K562 (cell line): ENCODE measurements around the gene CTSS. TPM values are rescaled to one million over a fixed set of nuclear protein-coding genes. Genes with fewer than 3 reads are reported as not detected.

ENCODE experiments used
- ATAC-seq: fragments of 200-7000 bp; cut with Tn5 transposase; 3 replicates; pipeline ENCODE4 v1.9.1; 2020; ENCODE audit warnings: moderate library complexity
- BruUV-seq: library from RNA; stranded (reverse); fragments of 400-500 nt; replicated peaks from 2 replicates; lab custom pipeline; 2021; lab: Mats Ljungman, UMichigan
- CTCF ChIA-PET: fragments of 300-600 bp; formaldehyde crosslinking; extraction: SDS; loops from one replicate; lab custom pipeline; 2021; ENCODE audit warnings: low intra/inter-chr PET ratio; lab: Yijun Ruan, JAX
- POLR2A ChIA-PET: fragments of 300-600, 350-650 bp; sonication (Branson Sonifier 250); formaldehyde crosslinking; extraction: SDS; loops from one replicate; lab custom pipeline; 2021; ENCODE audit warnings: antibody characterized with exemption, inconsistent platforms; lab: Yijun Ruan, JAX
- DNase-seq, 4 experiments: peaks; one replicate each; pipeline versions ENCODE4 v3.0.0 to v3.0.0-alpha.2; 2011 to 2018; ENCODE audit warnings: low spot score in 3 of 4, mixed read lengths in 3 of 4; ENCODE audit errors: extremely low read depth in 1 of 4
- FAIRE-seq: peaks from 2 replicates; lab custom pipeline; 2011; peaks lifted over from hg19 to GRCh38; lab: Jason Lieb, UNC
- H2AFZ ChIP-seq: 2 replicates; pipeline ENCODE4 v1.6.0; 2011; ENCODE audit warnings: low read depth, low read length, control low read depth, inconsistent platforms
- H3K27ac ChIP-seq: fragments of 200-600 bp; 3 replicates; pipeline ENCODE4 v1.8.0; 2011; ENCODE audit warnings: low read depth, mild to moderate bottlenecking, control low read depth, inconsistent platforms, low read length, moderate library complexity, mixed read lengths; ENCODE audit errors: extremely low read depth
- H3K27me3 ChIP-seq, 2 experiments: fragments of 300-600 bp in 1 of 2; 2 replicates in 1 of 2; 3 replicates in 1 of 2; pipeline versions ENCODE4 v1.6.0 to v1.8.0; 2011; ENCODE audit warnings: inconsistent platforms in 2 of 2, low read length in 2 of 2, mild to moderate bottlenecking in 1 of 2, mixed read lengths in 1 of 2, moderate library complexity in 1 of 2; ENCODE audit not compliant: control insufficient read depth in 2 of 2, insufficient read depth in 2 of 2
- H3K36me3 ChIP-seq: fragments of 300-600 bp; 3 replicates; pipeline ENCODE4 v1.8.0; 2011; ENCODE audit warnings: mild to moderate bottlenecking, low read length, inconsistent platforms; ENCODE audit not compliant: control insufficient read depth, insufficient read depth
- H3K4me1 ChIP-seq, 2 experiments: fragments of 200-600 bp in 1 of 2; replicated peaks in 1 of 2; 2 replicates in 1 of 2; 3 replicates in 1 of 2; pipeline versions ENCODE4 v1.5.1 to v1.8.0; 2011; ENCODE audit warnings: inconsistent platforms in 2 of 2, low read length in 2 of 2, mild to moderate bottlenecking in 1 of 2, mixed read lengths in 1 of 2, moderate library complexity in 1 of 2; ENCODE audit not compliant: control insufficient read depth in 2 of 2, insufficient read depth in 2 of 2
- H3K4me2 ChIP-seq: 2 replicates; pipeline ENCODE4 v1.6.1; 2011; ENCODE audit warnings: low read length, control low read depth, inconsistent platforms, mixed read lengths; ENCODE audit not compliant: insufficient read depth
- H3K4me3 ChIP-seq: fragments of 200-600 bp; sonication (generic), shearing (Covaris generic); 2 replicates; pipeline ENCODE4 v1.5.1; 2016; ENCODE audit warnings: control low read depth, inconsistent platforms
- H3K79me2 ChIP-seq: fragments of 200-600 bp; 3 replicates; pipeline ENCODE4 v1.8.0; 2011; ENCODE audit warnings: low read length, inconsistent platforms; ENCODE audit not compliant: control insufficient read depth, insufficient read depth
- H3K9ac ChIP-seq, 2 experiments: 2 replicates each; pipeline versions ENCODE4 v1.6.0 to v1.6.1; 2011; ENCODE audit warnings: low read depth in 2 of 2, low read length in 2 of 2, control low read depth in 1 of 2, inconsistent platforms in 1 of 2, mild to moderate bottlenecking in 1 of 2, mixed read lengths in 1 of 2; ENCODE audit not compliant: insufficient read depth in 1 of 2
- H3K9me1 ChIP-seq: one replicate; pipeline ENCODE4 v1.6.0; 2011; ENCODE audit warnings: inconsistent platforms, mild to moderate bottlenecking, low read length, moderate library complexity; ENCODE audit not compliant: control insufficient read depth, insufficient read depth
- H3K9me3 ChIP-seq: replicated peaks from 2 replicates; pipeline ENCODE4 v1.5.1; 2011; ENCODE audit warnings: low read depth, low read length, inconsistent platforms; ENCODE audit not compliant: control insufficient read depth, insufficient read depth
- H4K20me1 ChIP-seq: replicated peaks from 2 replicates; pipeline ENCODE4 v1.6.1; 2011; ENCODE audit warnings: low read length, inconsistent platforms, mixed read lengths; ENCODE audit not compliant: control insufficient read depth, insufficient read depth
- BMI1 ChIP-seq: fragments of 150-350 bp; IDR thresholded peaks from 2 replicates; pipeline ENCODE4 v1.6.1; 2014; ENCODE audit warnings: low read length
- CC2D1A ChIP-seq: fragments of 450-650 bp; IDR thresholded peaks from 2 replicates; pipeline ENCODE4 v1.6.1; 2017; ENCODE audit warnings: mild to moderate bottlenecking
- ERF ChIP-seq: fragments of 450-650 bp; formaldehyde crosslinking; IDR thresholded peaks from 2 replicates; pipeline ENCODE4 v1.4.0; 2020; ENCODE audit warnings: mild to moderate bottlenecking, mixed read lengths
- KAT2B ChIP-seq: IDR thresholded peaks from one replicate; pipeline ENCODE4 v1.6.1; 2012; ENCODE audit warnings: low read depth, mild to moderate bottlenecking, control low read depth, inconsistent platforms, low read length, moderate library complexity
- NFE2 ChIP-seq: IDR thresholded peaks from 2 replicates; pipeline ENCODE4 v1.6.1; 2014; ENCODE audit warnings: antibody characterized with exemption, low read depth
- ZNF134 ChIP-seq: fragments of 250-450 bp; sonication (Bioruptor Pico); conservative IDR thresholded peaks from 2 replicates; pipeline ENCODE4 v1.4.0; 2020
- WGBS: fragments of 100-300 bp; shearing (Covaris generic); methylation state at CpG from one replicate; pipeline ENCODE4 v1.1.6; 2016; ENCODE audit warnings: low coverage, mixed read lengths; ENCODE audit not compliant: insufficient coverage; ENCODE audit errors: missing lambda C conversion rate; 5-methylcytosine and 5-hydroxymethylcytosine counted together
- in situ Hi-C: fragments of 300-500 bp; cut with MboI; formaldehyde crosslinking; loops from 4 replicates; pipeline ENCODE4 v1.15.0; 2018; ENCODE audit warnings: inconsistent platforms, mixed read lengths
- intact Hi-C: fragments of 100-400 bp; cut with micrococcal nuclease; formaldehyde crosslinking; loops from 2 replicates; pipeline ENCODE4 v1.14.2; 2022
- polyA plus RNA-seq, 8 experiments: library from polyadenylated mRNA; depleted of rRNA in 4 of 8; stranded (reverse) in 5 of 8; unstranded in 3 of 8; fragments of >200 nt; fragmentation: Nextera tagmentation in 2 of 8; fragmentation: Illumina TruSeq in 1 of 8; extraction: Ambion mirVana in 2 of 8; extraction: Trizol in 1 of 8; gene quantifications; 2 replicates each; pipeline versions ENCODE4 v1.2.1 to v1.2.3, GENCODE V29; 2011 to 2014; ENCODE audit warnings: inconsistent platforms in 1 of 8, missing spikeins in 1 of 8
- total RNA-seq, 7 experiments: library from RNA; depleted of rRNA in 6 of 7; stranded (reverse); fragments of >200 nt in 6 of 7; fragmentation: Illumina TruSeq in 2 of 7; extraction: Trizol in 2 of 7; gene quantifications; 2 replicates each; pipeline versions ENCODE4 v1.2.1 to v1.2.3, GENCODE V29; 2011 to 2021; ENCODE audit warnings: low replicate concordance in 1 of 7
- TF ChIP-seq, protein P1 (sequence below): sonication (generic); formaldehyde crosslinking; IDR thresholded peaks from 2 replicates; pipeline ENCODE4 v1.8.1; 2023; ENCODE audit warnings: mild to moderate bottlenecking, missing genetic modification reagents
- TF ChIP-seq, protein P2 (sequence below): sonication (generic); formaldehyde crosslinking; IDR thresholded peaks from 2 replicates; pipeline ENCODE4 v1.8.0; 2022; ENCODE audit warnings: mild to moderate bottlenecking, missing genetic modification reagents
- TF ChIP-seq, protein P3 (sequence below): fragments of 450-650 bp; IDR thresholded peaks from 2 replicates; pipeline ENCODE4 v1.6.1; 2016; ENCODE audit warnings: mild to moderate bottlenecking
- TF ChIP-seq, protein P4 (sequence below), 2 experiments: fragments of 450-650 bp in 1 of 2; sonication (generic) in 1 of 2; formaldehyde crosslinking in 1 of 2; IDR thresholded peaks in 1 of 2; conservative IDR thresholded peaks in 1 of 2; 2 replicates each; pipeline versions ENCODE4 v1.6.1 to v1.8.1; 2016 to 2023; ENCODE audit warnings: mild to moderate bottlenecking in 2 of 2, moderate library complexity in 2 of 2, inconsistent platforms in 1 of 2, missing genetic modification reagents in 1 of 2
- TF ChIP-seq, protein P5 (sequence below), 3 experiments: fragments of 200-800 bp in 1 of 3; sonication (Bioruptor generic) in 1 of 3; sonication (generic) in 1 of 3; formaldehyde crosslinking in 1 of 3; IDR thresholded peaks; 2 replicates each; pipeline versions ENCODE4 v1.6.1 to v1.8.0; 2016 to 2022; ENCODE audit warnings: mild to moderate bottlenecking in 2 of 3, missing compliant biosample characterization in 2 of 3, missing genetic modification characterization in 2 of 3, missing genetic modification reagents in 1 of 3

The CTSS gene
- total and polyA plus RNA-seq, 9 of the 15 experiments (the other 6 are each of a cell fraction or from before 2014, with no cell fraction given) = 8.6 to 24.9 (median 10.3) TPM

DNA sequence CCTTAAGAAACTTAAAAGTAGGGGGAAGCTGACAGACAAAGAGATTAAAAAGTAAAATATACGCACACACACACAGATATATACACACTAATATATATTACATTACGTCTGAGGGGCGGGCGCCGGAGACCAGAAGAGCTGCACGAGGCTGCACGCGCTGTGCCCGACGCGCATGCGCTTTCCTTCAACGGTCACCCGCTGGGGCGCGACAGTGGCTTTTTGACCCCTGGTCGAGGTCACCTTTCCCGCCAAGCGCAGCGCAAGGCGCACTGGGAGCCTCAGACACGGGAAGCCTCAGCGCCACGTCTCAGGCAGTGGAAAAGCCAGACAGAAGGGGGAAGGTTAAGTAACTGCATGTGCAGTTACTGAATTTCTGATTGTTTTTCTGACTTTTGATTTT is 44.9 kb downstream of the CTSS start, which contains the start of gene HORMAD1:
HORMAD1 (minus strand) TSS at position 193 of the 400 bp plus-strand sequence. CDS start 1,390 bp downstream, outside the sequence.
- no peak for DNase-seq
- in situ Hi-C loops = no loop called here

More for the DNA sequence above, 44.9 kb downstream of the CTSS start, which contains the start of gene HORMAD1:
- TF ChIP-seq BMI1 (no peak), NFE2 (no peak), ZNF134 (CRISPR knock-in tag) (no peak), CC2D1A (0 out of 2 replicates have a peak, but pooled peaks have one; percentile 22), KAT2B (no peak), ERF (no peak)
- TF ChIP-seq, protein P1, sequence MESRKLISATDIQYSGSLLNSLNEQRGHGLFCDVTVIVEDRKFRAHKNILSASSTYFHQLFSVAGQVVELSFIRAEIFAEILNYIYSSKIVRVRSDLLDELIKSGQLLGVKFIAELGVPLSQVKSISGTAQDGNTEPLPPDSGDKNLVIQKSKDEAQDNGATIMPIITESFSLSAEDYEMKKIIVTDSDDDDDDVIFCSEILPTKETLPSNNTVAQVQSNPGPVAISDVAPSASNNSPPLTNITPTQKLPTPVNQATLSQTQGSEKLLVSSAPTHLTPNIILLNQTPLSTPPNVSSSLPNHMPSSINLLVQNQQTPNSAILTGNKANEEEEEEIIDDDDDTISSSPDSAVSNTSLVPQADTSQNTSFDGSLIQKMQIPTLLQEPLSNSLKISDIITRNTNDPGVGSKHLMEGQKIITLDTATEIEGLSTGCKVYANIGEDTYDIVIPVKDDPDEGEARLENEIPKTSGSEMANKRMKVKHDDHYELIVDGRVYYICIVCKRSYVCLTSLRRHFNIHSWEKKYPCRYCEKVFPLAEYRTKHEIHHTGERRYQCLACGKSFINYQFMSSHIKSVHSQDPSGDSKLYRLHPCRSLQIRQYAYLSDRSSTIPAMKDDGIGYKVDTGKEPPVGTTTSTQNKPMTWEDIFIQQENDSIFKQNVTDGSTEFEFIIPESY = peak; percentile 98
- TF ChIP-seq, protein P2, sequence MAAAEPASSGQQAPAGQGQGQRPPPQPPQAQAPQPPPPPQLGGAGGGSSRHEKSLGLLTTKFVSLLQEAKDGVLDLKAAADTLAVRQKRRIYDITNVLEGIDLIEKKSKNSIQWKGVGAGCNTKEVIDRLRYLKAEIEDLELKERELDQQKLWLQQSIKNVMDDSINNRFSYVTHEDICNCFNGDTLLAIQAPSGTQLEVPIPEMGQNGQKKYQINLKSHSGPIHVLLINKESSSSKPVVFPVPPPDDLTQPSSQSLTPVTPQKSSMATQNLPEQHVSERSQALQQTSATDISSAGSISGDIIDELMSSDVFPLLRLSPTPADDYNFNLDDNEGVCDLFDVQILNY (CRISPR knock-in tag) = no peak
- TF ChIP-seq, protein P3, sequence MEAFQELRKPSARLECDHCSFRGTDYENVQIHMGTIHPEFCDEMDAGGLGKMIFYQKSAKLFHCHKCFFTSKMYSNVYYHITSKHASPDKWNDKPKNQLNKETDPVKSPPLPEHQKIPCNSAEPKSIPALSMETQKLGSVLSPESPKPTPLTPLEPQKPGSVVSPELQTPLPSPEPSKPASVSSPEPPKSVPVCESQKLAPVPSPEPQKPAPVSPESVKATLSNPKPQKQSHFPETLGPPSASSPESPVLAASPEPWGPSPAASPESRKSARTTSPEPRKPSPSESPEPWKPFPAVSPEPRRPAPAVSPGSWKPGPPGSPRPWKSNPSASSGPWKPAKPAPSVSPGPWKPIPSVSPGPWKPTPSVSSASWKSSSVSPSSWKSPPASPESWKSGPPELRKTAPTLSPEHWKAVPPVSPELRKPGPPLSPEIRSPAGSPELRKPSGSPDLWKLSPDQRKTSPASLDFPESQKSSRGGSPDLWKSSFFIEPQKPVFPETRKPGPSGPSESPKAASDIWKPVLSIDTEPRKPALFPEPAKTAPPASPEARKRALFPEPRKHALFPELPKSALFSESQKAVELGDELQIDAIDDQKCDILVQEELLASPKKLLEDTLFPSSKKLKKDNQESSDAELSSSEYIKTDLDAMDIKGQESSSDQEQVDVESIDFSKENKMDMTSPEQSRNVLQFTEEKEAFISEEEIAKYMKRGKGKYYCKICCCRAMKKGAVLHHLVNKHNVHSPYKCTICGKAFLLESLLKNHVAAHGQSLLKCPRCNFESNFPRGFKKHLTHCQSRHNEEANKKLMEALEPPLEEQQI = peak; percentile 31; the same call in 1 of the 2 replicates
- TF ChIP-seq, protein P4, sequence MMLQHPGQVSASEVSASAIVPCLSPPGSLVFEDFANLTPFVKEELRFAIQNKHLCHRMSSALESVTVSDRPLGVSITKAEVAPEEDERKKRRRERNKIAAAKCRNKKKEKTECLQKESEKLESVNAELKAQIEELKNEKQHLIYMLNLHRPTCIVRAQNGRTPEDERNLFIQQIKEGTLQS (IDR thresholded peaks at IDR 0.05) = peak; percentile 42; the same call in 1 of the 2 replicates
- TF ChIP-seq, protein P4 (CRISPR knock-in tag; conservative IDR thresholded peaks at IDR 0.05) = no peak
- TF ChIP-seq, protein P5, sequence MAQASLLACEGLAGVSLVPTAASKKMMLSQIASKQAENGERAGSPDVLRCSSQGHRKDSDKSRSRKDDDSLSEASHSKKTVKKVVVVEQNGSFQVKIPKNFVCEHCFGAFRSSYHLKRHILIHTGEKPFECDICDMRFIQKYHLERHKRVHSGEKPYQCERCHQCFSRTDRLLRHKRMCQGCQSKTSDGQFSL (CRISPR knock-in tag; IDR thresholded peaks at IDR 0.05) = no peak
- TF ChIP-seq, protein P5 (tag; IDR thresholded peaks at IDR 0.05) = no peak
- FAIRE-seq (no peak), ATAC-seq (no peak)
- Histone ChIP-seq H3K36me3 (no peaks in the 10 kb centered on the region), H3K9me1 (no peaks in the 10 kb centered on the region), H4K20me1 (no peaks in the 10 kb centered on the region), H3K9ac (no peak within 1 kb of the TSS), H2AFZ (no peak within 1 kb of the TSS), H3K4me1 (no peaks in the 10 kb centered on the region), H3K4me3 (no peak within 1 kb of the TSS), H3K9me3 (peaks cover 3% of the 10 kb centered on the region; the same call in 1 of the 2 replicates), H3K79me2 (no peaks in the 10 kb centered on the region), H3K27me3 (no peaks in the 10 kb centered on the region), H3K4me2 (no peak within 1 kb of the TSS), H3K27ac (no peak within 1 kb of the TSS)
- ChIA-PET CTCF (no interaction called here), POLR2A (no interaction called here)
- WGBS = 96% methylated on average over 15 of the region's 24 CpGs
- intact Hi-C loops = no loop called here
- BruUV-seq = no TSS peak
